IMR-90 (cell line): Measurements from ENCODE around the gene NHSL1. TPM values are rescaled to one million over a fixed set of nuclear protein-coding genes. Genes with fewer than 3 reads are reported as not detected.

ENCODE experiments used
- ATAC-seq: fragments of 200-7000 bp; cut with Tn5 transposase; 2 replicates; pipeline ENCODE4 v1.9.1; 2020; ENCODE audit warnings: low read depth, mild to moderate bottlenecking, moderate library complexity
- BruUV-seq: library from RNA; stranded (reverse); fragments of 400-500 nt; replicated peaks from 2 replicates; lab custom pipeline; 2021; lab: Mats Ljungman, UMichigan
- CTCF ChIA-PET: fragments of 300-600 bp; formaldehyde crosslinking; extraction: SDS; loops from one replicate; lab custom pipeline; 2021; ENCODE audit warnings: antibody characterized with exemption; lab: Yijun Ruan, JAX
- POLR2A ChIA-PET: fragments of 300-600 bp; sonication (Branson Sonifier 250); formaldehyde crosslinking; loops from one replicate; lab custom pipeline; 2022; ENCODE audit warnings: antibody characterized with exemption; ENCODE audit not compliant: unreplicated experiment; lab: Charles Lee
- DNase-seq: peaks from one replicate; pipeline ENCODE4 v3.0.0; 2013
- H2AFZ ChIP-seq: replicated peaks from 2 replicates; pipeline ENCODE3; 2013; ENCODE audit warnings: low read length, mild to moderate bottlenecking; ENCODE audit not compliant: poor library complexity
- H2AK5ac ChIP-seq: 2 replicates; pipeline ENCODE4 v1.6.1; 2013; ENCODE audit warnings: low read depth, low read length, inconsistent platforms
- H2AK9ac ChIP-seq: replicated peaks from 2 replicates; pipeline ENCODE3; 2013; ENCODE audit warnings: mild to moderate bottlenecking, low read depth, low read length, moderate library complexity; ENCODE audit not compliant: poor library complexity
- H2BK120ac ChIP-seq: 2 replicates; pipeline ENCODE4 v1.6.1; 2013; ENCODE audit warnings: low read depth, low read length, inconsistent platforms
- H2BK15ac ChIP-seq: 3 replicates; pipeline ENCODE4 v1.6.1; 2013; ENCODE audit warnings: low read depth, low read length, inconsistent platforms
- H2BK20ac ChIP-seq: 2 replicates; pipeline ENCODE4 v1.6.1; 2013; ENCODE audit warnings: low read depth, mild to moderate bottlenecking, inconsistent platforms, low read length, moderate library complexity
- H2BK5ac ChIP-seq: 2 replicates; pipeline ENCODE4 v1.6.1; 2013; ENCODE audit warnings: mild to moderate bottlenecking, low read depth, low read length, inconsistent platforms; ENCODE audit not compliant: poor library complexity, severe bottlenecking
- H3K14ac ChIP-seq: replicated peaks from 2 replicates; pipeline ENCODE4 v1.6.1; 2013; ENCODE audit warnings: low read depth, low read length, inconsistent platforms
- H3K18ac ChIP-seq: 2 replicates; pipeline ENCODE4 v1.6.1; 2013; ENCODE audit warnings: low read depth, low read length, control low read depth
- H3K23ac ChIP-seq: 2 replicates; pipeline ENCODE4 v1.6.1; 2013; ENCODE audit warnings: low read depth, low read length, inconsistent platforms
- H3K27ac ChIP-seq: 2 replicates; pipeline ENCODE4 v1.5.1; 2013; ENCODE audit warnings: mild to moderate bottlenecking, control low read depth, low read length; ENCODE audit not compliant: insufficient read depth
- H3K27me3 ChIP-seq: 2 replicates; pipeline ENCODE4 v1.6.1; 2013; ENCODE audit warnings: low read length; ENCODE audit not compliant: control insufficient read depth, insufficient read depth
- H3K36me3 ChIP-seq: 2 replicates; pipeline ENCODE4 v1.6.1; 2013; ENCODE audit warnings: low read length, mixed read lengths; ENCODE audit not compliant: control insufficient read depth, insufficient read depth
- H3K4ac ChIP-seq: 2 replicates; pipeline ENCODE4 v1.6.1; 2013; ENCODE audit warnings: low read depth, low read length, inconsistent platforms
- H3K4me1 ChIP-seq: 2 replicates; pipeline ENCODE4 v1.6.1; 2013; ENCODE audit warnings: low read length, mixed read lengths; ENCODE audit not compliant: control insufficient read depth, insufficient read depth
- H3K4me2 ChIP-seq: 2 replicates; pipeline ENCODE4 v1.6.1; 2013; ENCODE audit warnings: low read depth, mild to moderate bottlenecking, control low read depth, low read length, moderate library complexity
- H3K4me3 ChIP-seq: 2 replicates; pipeline ENCODE4 v1.5.1; 2013; ENCODE audit warnings: low read depth, mild to moderate bottlenecking, control low read depth, low read length, moderate library complexity; ENCODE audit not compliant: insufficient read depth
- H3K56ac ChIP-seq: 2 replicates; pipeline ENCODE4 v1.6.1; 2013; ENCODE audit warnings: low read length, inconsistent platforms; ENCODE audit not compliant: insufficient read depth; ENCODE audit errors: extremely low read depth
- H3K79me1 ChIP-seq, 2 experiments: 2 replicates each; pipeline ENCODE4 v1.6.1; 2013; ENCODE audit warnings: low read length in 2 of 2, inconsistent platforms in 1 of 2, low read depth in 1 of 2
- H3K9ac ChIP-seq: 2 replicates; pipeline ENCODE4 v1.6.1; 2013; ENCODE audit warnings: low read depth, low read length, control low read depth
- H3K9me1 ChIP-seq: 2 replicates; pipeline ENCODE4 v1.6.1; 2013; ENCODE audit warnings: low read length, inconsistent platforms; ENCODE audit not compliant: insufficient read depth
- H3K9me3 ChIP-seq: 2 replicates; pipeline ENCODE4 v1.6.1; 2013; ENCODE audit warnings: low read length; ENCODE audit not compliant: control insufficient read depth, insufficient read depth
- H4K20me1 ChIP-seq: 2 replicates; pipeline ENCODE4 v1.6.1; 2013; ENCODE audit warnings: low read length, inconsistent platforms; ENCODE audit not compliant: insufficient read depth
- H4K5ac ChIP-seq: 2 replicates; pipeline ENCODE4 v1.6.1; 2013; ENCODE audit warnings: mild to moderate bottlenecking, low read depth, low read length, control low read depth
- H4K8ac ChIP-seq, 2 experiments: 2 replicates each; pipeline ENCODE4 v1.6.1; 2013; ENCODE audit warnings: low read depth in 2 of 2, low read length in 2 of 2, control low read depth in 1 of 2, inconsistent platforms in 1 of 2
- H4K91ac ChIP-seq: 2 replicates; pipeline ENCODE4 v1.6.1; 2013; ENCODE audit warnings: low read depth, low read length, inconsistent platforms; ENCODE audit not compliant: insufficient read depth
- BHLHE40 ChIP-seq: fragments of 150-350 bp; IDR thresholded peaks from 2 replicates; pipeline ENCODE4 v1.6.1; 2016; ENCODE audit warnings: mild to moderate bottlenecking, low read depth, low read length
- CEBPB ChIP-seq: IDR thresholded peaks from 2 replicates; pipeline ENCODE4 v1.6.1; 2012; ENCODE audit warnings: low read depth, low read length, improper control_type of control experiment
- CHD1 ChIP-seq: IDR thresholded peaks from 2 replicates; pipeline ENCODE4 v1.6.1; 2012; ENCODE audit warnings: low read depth, low read length, improper control_type of control experiment
- CTCF ChIP-seq: conservative IDR thresholded peaks from 2 replicates; pipeline ENCODE4 v1.5.1; 2012; ENCODE audit warnings: mild to moderate bottlenecking, low read depth, low read length, improper control_type of control experiment
- FOS ChIP-seq: fragments of 150-350 bp; IDR thresholded peaks from 2 replicates; pipeline ENCODE4 v1.6.1; 2016; ENCODE audit warnings: low read depth, low read length
- MAFK ChIP-seq: IDR thresholded peaks from 2 replicates; pipeline ENCODE4 v1.6.1; 2012; ENCODE audit warnings: low read depth, low read length, improper control_type of control experiment
- MAZ ChIP-seq: IDR thresholded peaks from 2 replicates; pipeline ENCODE4 v1.6.1; 2012; ENCODE audit warnings: low read depth, mild to moderate bottlenecking, low read length, improper control_type of control experiment, moderate library complexity, borderline replicate concordance
- MXI1 ChIP-seq: IDR thresholded peaks from 2 replicates; pipeline ENCODE4 v1.6.1; 2012; ENCODE audit warnings: low read depth, mild to moderate bottlenecking, low read length, moderate library complexity, borderline replicate concordance
- NFE2L2 ChIP-seq: fragments of 150-350 bp; IDR thresholded peaks from 2 replicates; pipeline ENCODE4 v1.6.1; 2016; ENCODE audit warnings: low read depth, mild to moderate bottlenecking, low read length
- POLR2A ChIP-seq: IDR thresholded peaks from 2 replicates; pipeline ENCODE4 v1.6.1; 2012; ENCODE audit warnings: mild to moderate bottlenecking, low read depth, low read length
- RAD21 ChIP-seq: IDR thresholded peaks from 2 replicates; pipeline ENCODE4 v1.6.1; 2012; ENCODE audit warnings: low read length, improper control_type of control experiment
- RCOR1 ChIP-seq: IDR thresholded peaks from 2 replicates; pipeline ENCODE4 v1.6.1; 2012; ENCODE audit warnings: mild to moderate bottlenecking, low read length, improper control_type of control experiment; ENCODE audit not compliant: insufficient replicate concordance
- RFX5 ChIP-seq: IDR thresholded peaks from 2 replicates; pipeline ENCODE4 v1.8.0; 2012; ENCODE audit warnings: low read depth, mild to moderate bottlenecking, low read length, moderate library complexity
- SMC3 ChIP-seq: fragments of 150-350 bp; IDR thresholded peaks from 2 replicates; pipeline ENCODE4 v1.6.1; 2016; ENCODE audit warnings: low read depth, mild to moderate bottlenecking, antibody characterized with exemption, low read length, moderate library complexity
- WGBS, 2 experiments: methylation state at CpG; one replicate each; pipeline versions ENCODE4 v1.1.5 to v1.1.7; 2013; ENCODE audit warnings: missing lambda C conversion rate in 2 of 2; ENCODE audit not compliant: insufficient read length in 1 of 2; ENCODE audit errors: extremely low coverage in 2 of 2; 5-methylcytosine and 5-hydroxymethylcytosine counted together
- dilution Hi-C: fragments of 300-500 bp; cut with HindIII; formaldehyde crosslinking; loops from one replicate; pipeline ENCODE4 v1.14.3; 2018; ENCODE audit warnings: low sequenced_read_pairs; ENCODE audit not compliant: unreplicated experiment
- in situ Hi-C: fragments of 300-500 bp; cut with MboI; formaldehyde crosslinking; loops from 3 replicates; pipeline ENCODE4 v1.14.3; 2019; ENCODE audit warnings: low sequenced_read_pairs, inconsistent platforms, mixed read lengths
- intact Hi-C: fragments of 100-400 bp; cut with micrococcal nuclease; formaldehyde crosslinking; loops from 2 replicates; pipeline ENCODE4 v1.10.0; 2022
- polyA plus RNA-seq, 3 experiments: library from polyadenylated mRNA; depleted of rRNA; stranded (reverse); fragments of >200 nt; gene quantifications; 2 replicates each; pipeline ENCODE4 v1.2.3, GENCODE V29; 2012; ENCODE audit warnings: low replicate concordance in 1 of 3
- total RNA-seq: library from RNA; depleted of rRNA; stranded (reverse); fragments of >200 nt; gene quantifications from 2 replicates; pipeline ENCODE4 v1.2.3, GENCODE V29; 2012
- TF ChIP-seq, protein P1 (sequence below): fragments of 150-350 bp; IDR thresholded peaks from 2 replicates; pipeline ENCODE4 v1.6.1; 2016; ENCODE audit warnings: low read depth, mild to moderate bottlenecking, low read length, moderate library complexity, borderline replicate concordance
- TF ChIP-seq, protein P2 (sequence below): fragments of 150-350 bp; IDR thresholded peaks from 2 replicates; pipeline ENCODE4 v1.6.1; 2017; ENCODE audit warnings: mild to moderate bottlenecking, antibody characterized with exemption, low read length, low read depth

Gene NHSL1
- total and polyA plus RNA-seq, 2 of the 4 experiments (the other 2 are of a cell fraction): 5.6 to 7.2 TPM

GRCh38 chr6:138450445-138450844, 48.8 kb downstream of the NHSL1 start:
- no peak overlapping the region for H2BK20ac ChIP-seq
- intact Hi-C loops: no loop called here
- no peak overlapping the region for H4K8ac ChIP-seq
- H3K14ac ChIP-seq: no peak overlapping the region
- no TSS peak for BruUV-seq
- H3K18ac ChIP-seq: no peak overlapping the region
- CTCF ChIA-PET: no interaction called here
- H3K9me1 ChIP-seq: no peaks in the 10 kb centered on the region
- no peak overlapping the region for H2BK120ac ChIP-seq
- H3K79me1 ChIP-seq: peaks cover 0 to 5% of the 10 kb centered on the region in 2 experiments; a peak in 2 of 4 replicates
- DNase-seq: no peak
- H2BK5ac ChIP-seq: no peak overlapping the region
- 80% methylated on average over 1 of the region's 3 CpGs; no CpG with 5 or more reads in 1 of the 2 experiments for WGBS, 2 experiments
- no peak overlapping the region for H3K4ac ChIP-seq
- no peak overlapping the region for H3K23ac ChIP-seq
- TF ChIP-seq CHD1 (no peak), RFX5 (no peak), CTCF (no peak), FOS (no peak), MAFK (no peak), CEBPB (no peak), POLR2A (no peak), RCOR1 (no peak), MAZ (no peak), BHLHE40 (no peak), RAD21 (no peak), SMC3 (no peak), NFE2L2 (no peak), MXI1 (no peak)
- TF ChIP-seq, protein P1, sequence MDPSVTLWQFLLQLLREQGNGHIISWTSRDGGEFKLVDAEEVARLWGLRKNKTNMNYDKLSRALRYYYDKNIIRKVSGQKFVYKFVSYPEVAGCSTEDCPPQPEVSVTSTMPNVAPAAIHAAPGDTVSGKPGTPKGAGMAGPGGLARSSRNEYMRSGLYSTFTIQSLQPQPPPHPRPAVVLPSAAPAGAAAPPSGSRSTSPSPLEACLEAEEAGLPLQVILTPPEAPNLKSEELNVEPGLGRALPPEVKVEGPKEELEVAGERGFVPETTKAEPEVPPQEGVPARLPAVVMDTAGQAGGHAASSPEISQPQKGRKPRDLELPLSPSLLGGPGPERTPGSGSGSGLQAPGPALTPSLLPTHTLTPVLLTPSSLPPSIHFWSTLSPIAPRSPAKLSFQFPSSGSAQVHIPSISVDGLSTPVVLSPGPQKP: no peak
- TF ChIP-seq, protein P2, sequence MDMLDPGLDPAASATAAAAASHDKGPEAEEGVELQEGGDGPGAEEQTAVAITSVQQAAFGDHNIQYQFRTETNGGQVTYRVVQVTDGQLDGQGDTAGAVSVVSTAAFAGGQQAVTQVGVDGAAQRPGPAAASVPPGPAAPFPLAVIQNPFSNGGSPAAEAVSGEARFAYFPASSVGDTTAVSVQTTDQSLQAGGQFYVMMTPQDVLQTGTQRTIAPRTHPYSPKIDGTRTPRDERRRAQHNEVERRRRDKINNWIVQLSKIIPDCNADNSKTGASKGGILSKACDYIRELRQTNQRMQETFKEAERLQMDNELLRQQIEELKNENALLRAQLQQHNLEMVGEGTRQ: no peak
- H3K36me3 ChIP-seq: peaks cover 2% of the 10 kb centered on the region
- no peak overlapping the region for H3K56ac ChIP-seq
- no peak overlapping the region for H4K91ac ChIP-seq
- dilution Hi-C loops: no loop called here
- no peak overlapping the region for H2AFZ ChIP-seq
- no peak overlapping the region for H2BK15ac ChIP-seq
- ATAC-seq: no peak
- no peaks in the 10 kb centered on the region for H4K20me1 ChIP-seq
- H3K4me2 ChIP-seq: no peak overlapping the region
- H3K27ac ChIP-seq: no peak overlapping the region
- no peaks in the 10 kb centered on the region for H3K4me1 ChIP-seq
- H3K9ac ChIP-seq: no peak overlapping the region
- no peak overlapping the region for H4K5ac ChIP-seq
- in situ Hi-C loops: no loop called here
- H3K27me3 ChIP-seq: no peaks in the 10 kb centered on the region
- no peaks in the 10 kb centered on the region for H3K9me3 ChIP-seq
- H2AK5ac ChIP-seq: no peak overlapping the region
- POLR2A ChIA-PET: no interaction called here
- no peak overlapping the region for H2AK9ac ChIP-seq
- no peak overlapping the region for H3K4me3 ChIP-seq
